Loucy (cell line): Measurements from ENCODE around the gene SNAP23.

Experiments
- H2AFZ ChIP-seq: fragments of 200-600 bp; sonication (generic); 2 replicates; pipeline ENCODE4 v1.6.0; 2016; ENCODE audit warnings: antibody characterized with exemption, mild to moderate bottlenecking, low read length, moderate library complexity
- H3F3A ChIP-seq: fragments of 200-600 bp; 2 replicates; pipeline ENCODE4 v1.6.0; 2016; ENCODE audit warnings: antibody characterized with exemption, low read depth, mild to moderate bottlenecking
- H3K27me3 ChIP-seq: fragments of 200-600 bp; sonication (generic); 2 replicates; pipeline ENCODE4 v1.6.1; 2014; ENCODE audit warnings: low read length, mild to moderate bottlenecking; ENCODE audit not compliant: insufficient read depth, poor library complexity, severe bottlenecking
- H3K36me3 ChIP-seq: fragments of 200-600 bp; sonication (generic); 2 replicates; pipeline ENCODE4 v1.6.1; 2016; ENCODE audit warnings: low read length; ENCODE audit not compliant: insufficient read depth
- H3K4me1 ChIP-seq: fragments of 200-600 bp; sonication (generic); 2 replicates; pipeline ENCODE4 v1.5.1; 2014; ENCODE audit warnings: low read length, mild to moderate bottlenecking; ENCODE audit not compliant: insufficient read depth, poor library complexity, severe bottlenecking
- H3K4me2 ChIP-seq: fragments of 200-600 bp; sonication (generic); 2 replicates; pipeline ENCODE4 v1.6.0; 2014; ENCODE audit warnings: antibody characterized with exemption, low read length, low read depth, mild to moderate bottlenecking; ENCODE audit not compliant: poor library complexity, severe bottlenecking
- H3K4me3 ChIP-seq: fragments of 200-600 bp; sonication (generic); 2 replicates; pipeline ENCODE4 v1.5.1; 2014; ENCODE audit warnings: low read length, mild to moderate bottlenecking, mixed read lengths; ENCODE audit not compliant: poor library complexity, severe bottlenecking
- H3K79me2 ChIP-seq: fragments of 200-600 bp; sonication (generic); 2 replicates; pipeline ENCODE4 v1.6.1; 2014; ENCODE audit warnings: low read length; ENCODE audit not compliant: insufficient read depth
- H3K9ac ChIP-seq: fragments of 200-600 bp; sonication (generic); 2 replicates; pipeline ENCODE4 v1.6.0; 2014; ENCODE audit warnings: mild to moderate bottlenecking, low read depth, low read length, moderate library complexity; ENCODE audit not compliant: poor library complexity, severe bottlenecking
- H3K9me2 ChIP-seq: fragments of 200-600 bp; sonication (generic); replicated peaks from 2 replicates; pipeline ENCODE4 v1.6.1; 2016; ENCODE audit warnings: low read depth, low read length, mixed read lengths
- H3K9me3 ChIP-seq: fragments of 200-600 bp; sonication (generic); 2 replicates; pipeline ENCODE4 v1.6.1; 2014; ENCODE audit warnings: mild to moderate bottlenecking, antibody characterized with exemption, low read length, low read depth; ENCODE audit not compliant: insufficient read depth
- H4K20me1 ChIP-seq: fragments of 200-600 bp; sonication (generic); 2 replicates; pipeline ENCODE4 v1.6.0; 2014; ENCODE audit warnings: antibody characterized with exemption, low read length, mild to moderate bottlenecking; ENCODE audit not compliant: insufficient read depth, poor library complexity, severe bottlenecking
- EZH2phosphoT487 ChIP-seq: fragments of 200-600 bp; IDR thresholded peaks from 2 replicates; pipeline ENCODE4 v1.6.1; 2018; ENCODE audit warnings: antibody characterized with exemption, mild to moderate bottlenecking, moderate library complexity, borderline replicate concordance
- TF ChIP-seq, protein P1 (sequence below): fragments of 200-600 bp; sonication (generic); conservative IDR thresholded peaks from 2 replicates; pipeline ENCODE4 v1.5.1; 2014; ENCODE audit warnings: mild to moderate bottlenecking, antibody characterized with exemption, low read length

SNAP23 gene

DNA sequence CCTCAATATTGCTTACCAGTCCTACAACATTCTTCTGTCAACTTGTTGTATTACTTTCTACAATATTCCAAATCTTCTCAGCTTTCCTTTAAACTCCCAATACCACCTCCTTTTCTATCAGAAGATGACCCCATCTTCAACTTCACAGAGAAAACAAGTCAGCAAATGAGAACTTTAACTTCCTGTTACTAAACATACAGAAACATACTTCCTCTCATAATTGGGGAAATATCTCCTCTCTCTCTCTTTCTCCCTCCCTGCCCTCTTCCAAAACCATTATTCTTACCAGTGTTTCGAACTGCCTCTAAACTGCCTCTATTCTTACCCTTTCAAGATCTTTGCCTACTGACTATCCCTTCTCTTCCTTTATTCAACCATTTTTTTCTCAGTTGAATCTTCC, 1.8 kb upstream of the SNAP23 start:
- H3K4me2 ChIP-seq, result no peak overlapping the region
- H3K9ac ChIP-seq, result no peak overlapping the region

DNA sequence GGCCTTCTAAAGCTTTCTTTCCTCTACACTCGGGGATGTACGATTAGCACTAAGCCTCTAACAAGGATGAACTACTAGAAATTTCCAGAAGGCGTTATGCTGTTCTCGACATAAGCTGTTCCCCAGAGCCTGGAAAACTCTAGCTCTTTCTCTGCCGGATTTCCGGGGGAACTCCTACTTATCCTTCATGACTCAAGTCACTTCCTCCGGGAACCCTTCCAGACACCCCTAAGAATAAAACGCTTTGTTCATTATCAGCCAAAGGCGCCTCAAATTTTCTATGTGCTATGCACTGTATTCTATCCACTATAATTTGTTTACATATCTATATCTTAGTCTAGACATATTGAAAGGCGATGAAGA, 455 bp upstream of the SNAP23 start:
- Histone ChIP-seq H3K36me3 (no peaks in the 10 kb centered on the region), H3K9ac (peak overlapping the region; percentile 77), H3K4me2 (peak overlapping the region; percentile 92), H3K27me3 (no peaks in the 10 kb centered on the region), H3K4me1 (peaks cover 36% of the 10 kb centered on the region), H3K9me2 (no peaks in the 10 kb centered on the region), H3K9me3 (no peaks in the 10 kb centered on the region), H2AFZ (peak overlapping the region; percentile 81), H3K4me3 (peak overlapping the region; percentile 88), H4K20me1 (no peaks in the 10 kb centered on the region), H3K79me2 (peaks cover 28% of the 10 kb centered on the region), H3F3A (no peaks in the 10 kb centered on the region; the same call in 1 of the 2 replicates)
- TF ChIP-seq, protein P1, sequence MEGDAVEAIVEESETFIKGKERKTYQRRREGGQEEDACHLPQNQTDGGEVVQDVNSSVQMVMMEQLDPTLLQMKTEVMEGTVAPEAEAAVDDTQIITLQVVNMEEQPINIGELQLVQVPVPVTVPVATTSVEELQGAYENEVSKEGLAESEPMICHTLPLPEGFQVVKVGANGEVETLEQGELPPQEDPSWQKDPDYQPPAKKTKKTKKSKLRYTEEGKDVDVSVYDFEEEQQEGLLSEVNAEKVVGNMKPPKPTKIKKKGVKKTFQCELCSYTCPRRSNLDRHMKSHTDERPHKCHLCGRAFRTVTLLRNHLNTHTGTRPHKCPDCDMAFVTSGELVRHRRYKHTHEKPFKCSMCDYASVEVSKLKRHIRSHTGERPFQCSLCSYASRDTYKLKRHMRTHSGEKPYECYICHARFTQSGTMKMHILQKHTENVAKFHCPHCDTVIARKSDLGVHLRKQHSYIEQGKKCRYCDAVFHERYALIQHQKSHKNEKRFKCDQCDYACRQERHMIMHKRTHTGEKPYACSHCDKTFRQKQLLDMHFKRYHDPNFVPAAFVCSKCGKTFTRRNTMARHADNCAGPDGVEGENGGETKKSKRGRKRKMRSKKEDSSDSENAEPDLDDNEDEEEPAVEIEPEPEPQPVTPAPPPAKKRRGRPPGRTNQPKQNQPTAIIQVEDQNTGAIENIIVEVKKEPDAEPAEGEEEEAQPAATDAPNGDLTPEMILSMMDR, result no peak
- no peak for TF ChIP-seq EZH2phosphoT487

More for the DNA sequence above, 1.8 kb upstream of the SNAP23 start:
- H3K9me2 ChIP-seq, result no peaks in the 10 kb centered on the region
- no peaks in the 10 kb centered on the region for H3K36me3 ChIP-seq
- no peaks in the 10 kb centered on the region; the same call in 1 of the 2 replicates for H3F3A ChIP-seq
- no peak for TF ChIP-seq EZH2phosphoT487
- no peaks in the 10 kb centered on the region for H3K9me3 ChIP-seq
- H3K27me3 ChIP-seq, result no peaks in the 10 kb centered on the region
- no peak overlapping the region for H3K4me3 ChIP-seq
- H2AFZ ChIP-seq, result peak overlapping the region; percentile 8
- peaks cover 31% of the 10 kb centered on the region for H3K4me1 ChIP-seq
- H3K79me2 ChIP-seq, result peaks cover 34% of the 10 kb centered on the region
- H4K20me1 ChIP-seq, result no peaks in the 10 kb centered on the region

DNA sequence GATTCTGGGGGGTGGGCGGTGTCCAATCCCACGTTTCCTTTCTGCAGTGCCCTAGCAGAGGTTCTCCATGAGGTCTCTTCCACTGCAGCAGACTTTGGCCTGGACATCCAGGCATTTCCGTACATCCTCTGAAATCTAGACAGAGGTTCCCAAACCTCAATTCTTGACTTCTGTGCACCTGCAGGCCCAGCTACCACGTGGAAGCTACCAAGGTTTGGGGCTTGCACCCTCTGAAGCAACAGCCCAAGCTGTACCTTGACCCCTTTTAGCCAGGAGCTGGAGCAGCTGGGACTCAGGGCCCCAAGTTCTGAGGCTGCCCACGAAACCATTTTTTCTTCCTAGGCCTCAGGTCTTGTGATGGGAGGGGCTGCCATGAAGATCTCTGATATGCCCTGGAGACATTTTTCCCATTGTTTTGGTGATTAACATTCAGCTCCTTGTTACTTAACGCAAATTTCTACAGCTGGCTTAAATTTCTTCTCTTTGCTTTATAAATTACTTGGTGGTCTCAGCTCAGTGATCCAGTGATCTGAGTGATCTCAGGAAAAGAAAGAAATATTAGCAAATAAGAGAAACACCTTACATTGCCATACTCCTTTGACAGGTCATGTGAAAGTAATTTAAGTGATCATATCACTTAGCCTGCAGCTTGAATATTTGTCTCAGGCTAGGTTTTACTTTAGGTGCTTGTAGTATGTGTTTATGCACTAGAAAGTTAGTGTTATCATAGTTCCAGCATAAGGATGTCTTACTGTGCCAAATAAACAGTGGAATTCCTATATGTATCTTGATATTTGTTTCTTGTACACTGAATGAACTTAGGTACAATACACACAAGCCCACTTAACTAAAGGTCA, 3.0 kb downstream of the SNAP23 start:
- no peak overlapping the region for H3K4me3 ChIP-seq
- no peaks in the 10 kb centered on the region for H4K20me1 ChIP-seq
- H3K9ac ChIP-seq, result no peak overlapping the region
- H3K36me3 ChIP-seq, result no peaks in the 10 kb centered on the region
- H2AFZ ChIP-seq, result no peak overlapping the region
- H3F3A ChIP-seq, result no peaks in the 10 kb centered on the region; the same call in 1 of the 2 replicates
- H3K4me1 ChIP-seq, result peaks cover 42% of the 10 kb centered on the region
- H3K27me3 ChIP-seq, result no peaks in the 10 kb centered on the region
- H3K9me3 ChIP-seq, result no peaks in the 10 kb centered on the region
- no peaks in the 10 kb centered on the region for H3K9me2 ChIP-seq
- peak overlapping the region; percentile 35 for H3K4me2 ChIP-seq
- TF ChIP-seq, protein P1, result no peak
- no peak for TF ChIP-seq EZH2phosphoT487
- H3K79me2 ChIP-seq, result peaks cover 45% of the 10 kb centered on the region
